GM19025 (cell line): ENCODE measurements around the gene SDCCAG8.

Experiments
- ATAC-seq: cut with Tn5 transposase; IDR thresholded peaks from one replicate; pipeline ENCODE4 v1.9.1; 2021; ENCODE audit warnings: mild to moderate bottlenecking, low read depth, moderate library complexity; ENCODE audit not compliant: unreplicated experiment

The SDCCAG8 gene

DNA sequence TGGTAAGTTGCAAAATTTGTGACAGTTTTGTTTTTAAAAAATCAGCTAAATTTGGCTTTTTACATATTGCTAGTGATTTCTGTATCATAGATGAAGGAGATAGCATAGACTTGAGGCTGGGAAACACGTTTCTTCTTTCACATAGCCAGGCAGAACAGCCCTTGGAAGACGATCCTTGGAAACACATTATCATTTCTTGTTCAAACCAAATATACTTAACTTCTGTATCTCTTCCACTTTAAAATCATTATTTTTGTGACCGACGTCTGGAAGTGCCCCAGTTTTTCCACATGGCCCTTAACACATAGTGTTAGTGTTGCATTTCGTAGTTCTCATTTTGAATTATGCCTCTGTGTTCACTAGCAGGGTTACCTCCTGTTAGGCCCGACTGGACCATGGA lies 193.5 kb downstream of the SDCCAG8 start:
- no peak for ATAC-seq

- no peak for ATAC-seq
Measured at GRCh38 chr1:243452092-243452491, 196.3 kb downstream of the SDCCAG8 start.

DNA sequence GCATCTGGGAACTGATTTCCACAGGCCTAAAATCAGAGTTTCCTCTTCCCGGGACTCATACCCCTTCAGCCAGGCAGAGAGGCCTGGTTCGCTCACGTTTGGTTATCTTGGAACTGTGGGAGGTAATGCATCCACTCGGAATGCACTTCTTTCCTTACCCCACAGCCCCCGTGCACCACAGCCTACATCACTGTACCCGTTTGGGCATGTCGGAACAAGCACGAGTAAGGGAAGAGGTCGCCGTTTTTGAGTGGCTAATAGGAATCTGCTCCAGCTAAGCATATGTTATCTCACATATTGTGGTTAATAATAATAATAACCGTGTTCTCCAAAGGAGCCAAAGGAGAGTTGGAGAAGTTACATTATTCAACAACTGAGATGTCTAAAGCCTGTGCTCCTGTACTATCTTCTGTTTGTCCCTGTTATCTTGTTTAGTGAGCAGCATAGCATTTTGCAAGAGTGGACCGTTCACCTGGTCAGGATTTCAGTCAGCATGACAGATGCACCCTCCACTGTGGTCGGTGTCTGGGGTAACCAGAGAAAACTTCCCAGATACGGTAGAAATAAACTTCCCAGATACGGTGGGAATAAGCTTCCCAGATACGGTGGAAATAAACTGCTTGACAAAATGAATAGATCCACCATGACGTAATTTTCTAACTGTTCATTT lies 198.6 kb downstream of the SDCCAG8 start:
- no peak for ATAC-seq

DNA sequence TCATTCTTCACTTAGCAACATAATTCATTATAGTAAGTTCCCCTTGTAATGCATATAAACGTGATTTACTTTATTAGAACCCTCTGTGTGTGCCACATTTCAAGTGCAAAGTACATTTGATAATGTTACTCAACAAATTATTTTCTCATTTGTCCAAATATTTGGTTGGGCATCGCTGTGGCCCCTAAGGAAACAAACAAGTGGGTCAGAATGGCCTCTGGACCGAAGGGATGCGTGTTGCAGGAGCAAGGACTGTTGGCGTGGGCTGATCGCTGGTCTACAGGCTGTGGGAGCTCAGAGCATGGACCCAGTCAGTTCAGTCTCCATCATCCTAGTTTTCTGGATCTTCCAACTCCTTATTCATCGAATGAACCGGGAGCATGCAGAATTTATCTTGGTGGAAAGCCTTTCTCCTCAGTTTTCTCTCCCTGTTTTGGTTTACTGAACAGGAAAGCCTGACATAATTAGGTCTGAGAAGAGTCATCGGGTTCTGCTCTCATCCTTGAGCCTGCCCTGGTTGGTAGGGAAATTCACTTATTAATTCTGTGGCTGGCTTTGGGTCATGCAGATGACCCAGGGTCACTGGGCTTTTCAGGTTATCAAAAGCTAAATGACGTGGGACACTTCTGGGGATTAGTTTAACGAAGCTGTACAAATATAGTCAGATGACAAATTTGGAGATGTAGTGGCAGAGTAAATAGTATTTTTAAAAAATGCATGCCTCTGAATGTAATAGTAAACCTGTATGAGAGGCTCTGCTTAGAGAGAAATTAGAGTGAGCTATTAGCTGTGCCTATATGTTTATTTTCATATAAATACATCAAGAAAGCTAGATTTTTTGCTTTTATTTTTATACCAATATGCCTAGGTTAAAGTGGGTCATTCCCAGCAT lies 200.2 kb downstream of the SDCCAG8 start:
- ATAC-seq: no peak

GRCh38 chr1:243457363-243457982 lies 201.6 kb downstream of the SDCCAG8 start:
- no peak for ATAC-seq

GRCh38 chr1:243459059-243459458 lies 203.2 kb downstream of the SDCCAG8 start:
- no peak for ATAC-seq

- ATAC-seq: no peak
Measured at GRCh38 chr1:243461700-243462099, 205.9 kb downstream of the SDCCAG8 start.

DNA sequence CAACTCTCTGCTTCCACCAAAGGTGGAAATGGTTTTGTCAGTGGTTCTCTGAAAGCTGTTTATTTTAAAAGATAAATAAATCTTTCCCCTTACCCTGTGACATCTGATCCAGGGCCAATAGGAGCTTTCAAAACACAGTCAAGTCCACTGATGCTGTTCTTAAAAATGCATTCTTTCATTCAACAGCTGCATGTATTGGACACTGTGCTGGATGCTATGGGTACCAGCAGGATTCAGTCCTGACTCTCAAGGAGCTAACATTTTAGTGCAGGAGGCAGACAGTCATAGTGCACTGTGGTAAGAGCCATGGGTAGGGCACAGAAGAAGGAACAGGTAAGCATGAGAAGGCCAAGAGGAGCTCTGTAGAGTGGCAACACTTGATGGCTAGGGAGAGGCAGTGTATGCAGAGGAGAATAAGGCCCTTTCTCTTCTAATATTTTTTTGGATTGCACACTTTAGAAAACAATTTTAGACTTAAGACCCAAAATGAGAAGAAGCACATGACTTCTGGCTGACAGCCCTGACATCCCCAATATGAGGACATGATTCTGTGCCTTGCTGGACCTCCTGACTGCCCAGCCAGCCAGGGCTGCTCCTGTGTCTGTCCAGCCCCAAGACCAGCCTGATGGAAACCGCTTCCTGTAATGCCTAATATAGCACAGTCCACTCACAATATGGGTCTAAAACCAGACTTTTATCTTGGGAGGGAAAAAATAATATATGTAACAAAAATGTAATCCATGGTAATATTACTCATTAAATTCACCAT lies 207.3 kb downstream of the SDCCAG8 start:
- ATAC-seq: no peak

DNA sequence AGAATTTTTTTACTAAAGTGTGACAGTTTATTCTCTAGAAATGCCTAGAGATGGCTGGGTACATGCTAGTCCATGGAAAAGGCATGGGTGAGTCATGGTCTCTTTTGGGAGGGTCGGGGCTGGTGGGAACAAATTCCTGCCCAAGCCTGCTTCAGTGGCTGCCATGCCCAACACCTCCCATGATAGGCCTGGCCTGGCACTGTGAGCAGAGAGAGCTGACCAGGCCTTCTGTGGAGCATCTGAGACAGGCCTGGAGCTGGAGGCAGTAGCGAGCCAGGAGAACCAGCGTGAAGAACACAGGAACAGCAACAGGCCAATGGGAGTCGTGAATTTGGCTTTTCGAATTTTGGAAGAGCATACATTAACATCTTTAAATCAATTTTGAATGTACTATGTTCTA lies 209.2 kb downstream of the SDCCAG8 start:
- no peak for ATAC-seq

DNA sequence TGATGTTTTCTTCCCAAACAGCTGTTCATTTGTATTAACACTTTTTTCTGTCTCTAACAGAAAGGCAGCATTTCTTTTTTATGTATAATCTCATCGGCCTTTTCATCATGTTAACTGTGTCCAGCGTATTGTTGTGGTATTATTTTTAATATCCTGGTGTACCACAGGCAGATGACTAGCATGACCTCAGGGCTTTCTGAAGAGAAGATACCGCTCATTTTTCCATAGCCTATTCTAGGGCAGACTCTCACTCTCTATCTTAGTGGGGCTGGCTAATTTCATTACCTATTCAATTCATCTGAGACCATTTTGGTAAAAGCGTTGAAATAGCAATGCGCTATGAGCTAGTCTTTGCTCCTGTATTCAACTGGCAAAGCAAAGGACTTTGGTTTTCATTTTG lies 209.9 kb downstream of the SDCCAG8 start:
- ATAC-seq: no peak

DNA sequence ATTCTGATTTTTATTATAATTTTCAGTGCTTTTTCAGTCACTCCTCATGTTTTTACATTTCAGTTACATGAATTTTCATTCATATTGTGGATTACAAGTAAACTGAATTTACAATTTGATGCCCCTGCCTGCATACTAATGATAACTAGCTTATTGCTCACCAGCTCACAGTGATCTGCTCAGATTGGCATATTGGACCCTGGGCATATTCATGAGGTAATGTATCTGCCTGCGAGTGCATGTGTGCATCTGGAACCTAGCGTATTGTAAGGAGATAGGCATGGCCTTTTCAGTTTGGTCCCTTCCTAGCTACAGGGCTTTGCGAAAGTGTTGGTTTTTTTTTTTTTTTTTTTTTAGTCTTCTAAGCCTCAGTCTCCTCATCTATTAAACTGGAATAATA lies 213.7 kb downstream of the SDCCAG8 start:
- no peak for ATAC-seq

GRCh38 chr1:243470502-243470901 lies 214.7 kb downstream of the SDCCAG8 start:
- ATAC-seq: no peak

GRCh38 chr1:243471026-243471685 lies 215.3 kb downstream of the SDCCAG8 start:
- no peak for ATAC-seq

DNA sequence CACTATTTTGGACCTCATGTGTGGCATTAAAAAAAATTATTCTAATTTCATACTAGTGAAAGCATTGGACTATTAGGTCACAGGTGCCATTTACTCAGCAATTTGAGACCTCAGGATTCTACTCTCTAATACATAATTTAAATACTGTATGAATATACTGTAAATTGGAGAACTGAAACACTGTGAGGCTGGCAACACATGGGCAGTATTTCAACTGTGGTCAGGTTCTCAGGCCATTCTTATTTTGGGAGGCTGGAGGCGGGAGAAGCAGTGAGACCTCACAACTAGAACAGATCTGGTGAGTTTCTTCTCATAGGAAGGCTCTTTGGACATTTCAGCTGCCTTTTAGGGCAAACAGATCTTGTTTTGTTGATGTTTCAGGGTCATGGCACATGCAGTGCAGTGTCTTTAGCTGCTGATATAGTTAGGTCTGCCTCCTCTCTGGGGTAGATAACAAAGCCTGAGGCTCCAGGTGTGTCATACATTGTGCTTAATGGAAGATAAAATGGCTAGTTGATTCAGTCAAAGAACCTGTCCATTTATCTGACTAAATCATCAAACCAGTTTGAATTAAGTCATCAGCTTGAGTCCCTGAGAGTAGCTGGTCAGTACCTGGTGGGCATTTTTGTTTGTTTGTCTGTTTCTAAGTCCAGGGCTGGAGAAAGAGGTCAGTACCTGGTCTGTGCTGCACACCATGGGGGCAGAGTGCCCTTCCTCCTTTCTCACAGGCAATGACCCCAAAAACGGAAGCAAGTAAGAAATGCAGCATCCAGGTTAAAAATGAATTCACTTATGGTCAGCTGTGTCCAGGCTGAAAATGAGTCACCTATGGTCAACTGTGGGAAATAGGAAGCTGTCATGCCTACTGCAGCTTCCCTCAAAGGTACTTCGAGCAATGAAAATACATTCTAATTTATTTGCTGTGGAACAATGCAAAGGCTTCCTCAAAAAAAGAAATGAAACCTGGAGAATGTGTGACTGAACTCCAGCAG lies 216.2 kb downstream of the SDCCAG8 start:
- ATAC-seq: peak; percentile 68

DNA sequence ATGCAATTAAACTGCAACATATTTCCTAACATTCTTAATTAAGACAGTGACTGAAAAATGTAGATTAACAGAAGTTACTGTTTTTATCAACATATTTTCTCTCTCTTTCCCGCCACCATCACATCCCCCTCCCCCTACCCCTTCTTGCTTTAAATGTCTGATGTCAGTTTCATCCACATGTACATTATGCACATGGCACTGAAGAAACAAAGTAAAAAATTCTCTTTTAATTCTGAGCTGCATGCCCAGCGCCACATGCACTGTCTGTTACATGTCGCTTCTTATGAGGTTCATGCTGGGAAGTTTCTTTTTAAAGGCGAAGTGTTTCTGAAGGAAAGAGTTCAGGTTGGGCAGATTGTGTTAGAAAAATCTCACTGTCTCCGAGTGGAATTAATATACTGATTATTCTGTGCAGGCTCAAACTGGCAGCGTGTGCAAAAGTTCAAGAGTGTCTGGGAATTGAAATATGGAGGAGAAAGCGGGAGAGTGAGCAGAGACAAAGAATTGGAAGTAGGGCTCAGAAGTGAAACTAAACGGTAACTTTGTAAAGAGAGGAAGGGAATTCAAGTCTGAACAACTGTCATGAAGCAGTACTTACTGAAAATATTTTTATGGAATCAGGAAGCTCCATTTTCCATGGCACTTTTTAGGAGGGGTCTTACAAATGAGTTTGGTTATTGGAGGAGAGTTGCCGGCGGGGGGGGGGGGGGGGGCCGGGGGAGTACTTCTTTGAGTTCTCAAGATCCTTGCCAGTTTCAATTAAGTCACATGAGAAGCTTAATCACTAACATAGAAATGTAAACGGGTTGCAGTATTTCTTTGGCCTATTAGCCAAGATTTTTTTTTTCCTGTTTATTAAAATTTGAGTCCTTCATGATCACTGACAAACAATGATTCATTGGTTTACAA lies 217.6 kb downstream of the SDCCAG8 start:
- no peak for ATAC-seq

DNA sequence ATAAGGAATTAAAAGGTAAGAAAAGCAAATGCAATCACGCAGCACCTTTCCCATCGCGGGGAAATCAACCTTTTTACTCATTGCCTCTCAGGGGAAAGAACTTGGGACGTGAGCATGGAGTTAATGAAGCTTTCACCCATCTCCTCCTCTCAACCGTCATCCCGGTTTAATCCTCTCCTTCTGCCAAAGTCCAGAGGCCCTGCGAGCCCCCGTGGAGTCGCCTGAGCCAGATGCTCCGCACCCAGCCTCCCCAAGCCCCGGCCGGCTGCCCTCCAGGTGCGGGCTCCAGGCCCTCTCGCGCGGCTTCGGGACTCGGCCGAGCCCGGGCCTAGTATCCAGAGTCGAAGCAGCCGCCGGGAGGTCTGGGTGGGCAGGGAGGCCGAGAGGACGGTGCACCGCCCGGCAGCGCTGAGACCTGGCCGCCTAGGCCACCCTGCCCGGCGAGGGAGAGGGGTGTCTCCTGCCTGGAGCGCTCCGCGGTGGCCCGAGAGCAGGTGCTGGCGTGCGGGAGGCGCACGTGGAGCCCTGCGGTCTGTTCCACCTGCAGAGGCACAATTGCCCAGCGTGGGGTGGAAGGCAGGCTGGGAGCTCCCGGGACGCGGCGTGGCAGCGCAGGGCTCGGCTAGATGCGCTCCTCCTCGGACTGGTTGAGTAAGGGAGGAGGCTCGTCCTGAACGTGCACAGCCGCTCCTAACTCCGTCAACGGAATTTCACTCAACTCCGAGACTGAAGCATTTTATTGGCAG lies 218.5 kb downstream of the SDCCAG8 start:
- ATAC-seq: no peak

DNA sequence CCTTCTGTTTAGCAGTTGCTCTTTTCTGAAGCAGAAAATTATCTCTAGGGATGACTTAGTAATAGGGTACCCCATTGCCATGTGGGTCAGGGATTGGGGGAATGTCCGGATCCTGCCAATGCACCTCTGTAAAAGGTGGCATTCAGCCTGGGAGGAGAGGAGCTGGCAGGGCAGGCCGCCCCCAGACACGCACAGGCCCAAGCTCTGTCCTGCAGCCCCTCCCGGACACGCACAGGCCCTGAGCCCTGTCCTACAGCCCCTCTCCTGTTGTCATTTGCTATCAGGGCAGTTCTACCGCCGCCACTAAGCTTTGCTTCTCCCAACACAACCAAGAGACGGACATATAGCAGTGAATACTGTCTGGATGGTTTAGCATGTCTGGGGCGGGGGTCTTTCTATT lies 219.1 kb downstream of the SDCCAG8 start:
- no peak for ATAC-seq
